Aorta (tissue), 5 donors: ENCODE results near the gene GALNTL6. TPM values are rescaled to one million over a fixed set of nuclear protein-coding genes. Genes with fewer than 3 reads are reported as not detected.

ENCODE experiments used
- ATAC-seq: fragments of 200-7000 bp; cut with Tn5 transposase; one replicate; pipeline ENCODE4 v1.9.1; 2022; ENCODE audit warnings: moderate library complexity; ENCODE audit not compliant: low FRiP score
- DNase-seq, 2 donors: peaks; one replicate each; pipeline ENCODE4 v3.0.0-alpha.2; 2020
- H3K27ac ChIP-seq, 2 donors: one replicate each; pipeline ENCODE4 v1.5.1; 2013; ENCODE audit warnings: low read length in 2 of 2, mild to moderate bottlenecking in 2 of 2, moderate library complexity in 2 of 2, control low read depth in 1 of 2, inconsistent platforms in 1 of 2, low read depth in 1 of 2
- H3K27me3 ChIP-seq, 2 donors: one replicate each; pipeline ENCODE4 v1.6.1; 2013; ENCODE audit warnings: control low read depth in 1 of 2, low read length in 1 of 2, mild to moderate bottlenecking in 1 of 2, moderate library complexity in 1 of 2; ENCODE audit not compliant: insufficient read depth in 2 of 2, control insufficient read depth in 1 of 2
- H3K36me3 ChIP-seq, 2 donors: one replicate each; pipeline ENCODE4 v1.6.1; 2013; ENCODE audit warnings: control low read depth in 1 of 2, low read length in 1 of 2, mild to moderate bottlenecking in 1 of 2; ENCODE audit not compliant: insufficient read depth in 2 of 2, control insufficient read depth in 1 of 2
- H3K4me1 ChIP-seq, 2 donors: one replicate each; pipeline ENCODE4 v1.6.1; 2013; ENCODE audit warnings: low read length in 2 of 2, control low read depth in 1 of 2, mild to moderate bottlenecking in 1 of 2, moderate library complexity in 1 of 2; ENCODE audit not compliant: insufficient read depth in 2 of 2, control insufficient read depth in 1 of 2
- H3K4me3 ChIP-seq, 2 donors: one replicate each; pipeline ENCODE4 v1.5.1; 2013; ENCODE audit warnings: low read length in 2 of 2, control low read depth in 1 of 2, mild to moderate bottlenecking in 1 of 2
- H3K9me3 ChIP-seq: one replicate; pipeline ENCODE4 v1.6.1; 2013; ENCODE audit warnings: mild to moderate bottlenecking, low read length; ENCODE audit not compliant: control insufficient read depth
- whole genome bisulfite sequencing, 2 donors: extraction: QIAGEN DNeasy Blood & Tissue Kit; methylation state at CpG; one replicate each; pipeline ENCODE4 v1.1.7; 2013; 5-methylcytosine and 5-hydroxymethylcytosine counted together
- intact Hi-C, 2 donors: fragments of 100-400 bp; cut with DNase I; formaldehyde crosslinking; loops; one replicate each; pipeline versions ENCODE4 v1.14.2 to v1.15.0; 2022
- polyA plus RNA-seq, 2 donors: library from polyadenylated mRNA; stranded (reverse); fragments of 200-250 nt; gene quantifications; one replicate each; pipeline ENCODE4 v1.2.3, GENCODE V29; 2013
- total RNA-seq, 2 donors: library from RNA; stranded (reverse); fragmentation: NEBNext Ultra II Directional; extraction: Animal tissue kit (Norgen Biotek cat#: 25700); gene quantifications; one replicate each; pipeline ENCODE4 v1.2.1, GENCODE V29; 2021
- donor health status: healthy with polysubstance abuse.
- donor health status: Bipolar disorder and iron deficiency.
- donor health status: DM: no; HTN: no; CAD: no.
- donor health status: DM: no; HTN: no; CAD: no.
- donor health status: DM: yes; HTN: yes; CAD: no.

The GALNTL6 gene
- total and polyA plus RNA-seq, 4 donors, result 0.39 to 1.6 (median 0.46) TPM; not detected in 1

DNA sequence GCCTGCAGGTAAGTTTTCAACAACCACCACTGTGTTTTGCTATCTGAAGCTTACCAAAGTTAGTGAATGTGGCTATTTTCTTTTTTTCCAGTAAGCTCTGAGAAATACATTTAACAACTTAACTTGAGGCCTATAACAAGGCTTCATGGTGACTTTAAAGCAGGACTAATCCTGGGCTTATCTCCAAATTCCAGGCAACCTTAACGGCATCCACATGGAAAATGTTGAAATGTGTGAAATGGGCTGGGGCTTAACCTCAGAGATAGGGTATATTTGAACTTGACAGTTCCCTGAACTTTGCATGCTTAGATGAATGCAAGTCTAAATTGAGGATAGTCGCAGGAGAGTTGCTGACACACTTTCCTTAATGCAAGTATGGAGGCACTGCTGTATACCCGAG, 539.2 kb downstream of the GALNTL6 start:
- no peaks in the 10 kb centered on the region for H3K27me3 ChIP-seq
- no peak overlapping the region for H3K27ac ChIP-seq
- 50 to 59% methylated on average over 3 of the region's 3 CpGs for WGBS, 2 donors
- ATAC-seq, result no peak
- H3K4me1 ChIP-seq, result no peaks in the 10 kb centered on the region
- no peak overlapping the region for H3K4me3 ChIP-seq
- no peaks in the 10 kb centered on the region for H3K36me3 ChIP-seq
- DNase-seq, result no peak
- H3K9me3 ChIP-seq, result no peaks in the 10 kb centered on the region
- intact Hi-C loops, result no loop called here

DNA sequence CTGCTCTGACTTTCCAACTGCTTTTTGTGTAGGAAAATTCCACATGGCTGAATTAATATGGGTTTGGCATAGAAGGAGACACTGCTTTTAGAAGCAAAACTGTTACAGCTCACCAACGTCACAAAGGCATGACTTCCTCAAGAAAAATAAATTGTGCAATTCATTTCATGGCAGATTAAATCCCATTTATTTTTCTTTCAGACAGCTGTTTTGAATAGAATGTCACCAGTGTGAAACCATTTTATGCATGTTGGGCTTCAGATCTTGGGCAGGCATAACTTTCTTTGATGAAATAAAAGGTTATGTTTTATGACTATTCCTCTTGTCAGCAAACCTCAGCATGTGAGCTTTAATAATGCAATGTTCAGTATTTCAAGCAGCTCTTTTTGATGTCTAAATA, 542.8 kb downstream of the GALNTL6 start:
- Histone ChIP-seq H3K27me3 (no peaks in the 10 kb centered on the region), H3K4me1 (no peaks in the 10 kb centered on the region), H3K27ac (no peak overlapping the region), H3K9me3 (no peaks in the 10 kb centered on the region), H3K4me3 (no peak overlapping the region), H3K36me3 (no peaks in the 10 kb centered on the region)
- DNase-seq, result no peak
- ATAC-seq, result no peak
- intact Hi-C loops, result no loop called here
- WGBS, 2 donors, result 0 to 4% methylated on average over 1 of the region's 1 CpG

GRCh38 chr4:172357006-172357540, 543.9 kb downstream of the GALNTL6 start:
- WGBS, 2 donors, result 80 to 84% methylated on average over 3 of the region's 3 CpGs
- ATAC-seq (no peak), DNase-seq (no peak)
- no peaks in the 10 kb centered on the region for H3K4me1 ChIP-seq
- no peaks in the 10 kb centered on the region for H3K27me3 ChIP-seq
- intact Hi-C loops, result no loop called here
- no peaks in the 10 kb centered on the region for H3K9me3 ChIP-seq
- no peaks in the 10 kb centered on the region for H3K36me3 ChIP-seq
- H3K4me3 ChIP-seq, result no peak overlapping the region
- no peak overlapping the region for H3K27ac ChIP-seq

DNA sequence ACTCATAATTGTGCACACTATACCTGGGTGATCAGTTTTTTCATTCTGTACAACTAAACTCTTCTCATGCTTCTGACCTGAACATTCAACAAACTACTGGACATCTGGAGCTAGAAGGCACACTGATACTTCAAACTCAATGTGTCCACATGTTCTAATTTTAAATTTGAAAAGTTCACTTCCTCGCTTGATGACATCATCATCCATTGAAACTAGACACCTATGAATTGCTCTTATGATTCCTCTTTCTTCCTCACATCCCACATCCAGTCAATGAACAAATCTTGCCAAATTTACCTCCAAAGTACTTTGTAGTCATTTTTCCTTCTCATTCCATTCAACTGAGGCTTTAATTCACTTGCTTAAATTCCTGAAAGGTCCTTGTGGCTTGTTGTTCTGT, 549.4 kb downstream of the GALNTL6 start:
- intact Hi-C loops, result no loop called here
- Histone ChIP-seq H3K36me3 (no peaks in the 10 kb centered on the region), H3K4me1 (no peaks in the 10 kb centered on the region), H3K4me3 (no peak overlapping the region), H3K9me3 (no peaks in the 10 kb centered on the region), H3K27me3 (no peaks in the 10 kb centered on the region), H3K27ac (no peak overlapping the region)
- ATAC-seq (no peak), DNase-seq (no peak)
- WGBS, 2 donors, result 62 to 72% methylated on average over 1 of the region's 1 CpG

DNA sequence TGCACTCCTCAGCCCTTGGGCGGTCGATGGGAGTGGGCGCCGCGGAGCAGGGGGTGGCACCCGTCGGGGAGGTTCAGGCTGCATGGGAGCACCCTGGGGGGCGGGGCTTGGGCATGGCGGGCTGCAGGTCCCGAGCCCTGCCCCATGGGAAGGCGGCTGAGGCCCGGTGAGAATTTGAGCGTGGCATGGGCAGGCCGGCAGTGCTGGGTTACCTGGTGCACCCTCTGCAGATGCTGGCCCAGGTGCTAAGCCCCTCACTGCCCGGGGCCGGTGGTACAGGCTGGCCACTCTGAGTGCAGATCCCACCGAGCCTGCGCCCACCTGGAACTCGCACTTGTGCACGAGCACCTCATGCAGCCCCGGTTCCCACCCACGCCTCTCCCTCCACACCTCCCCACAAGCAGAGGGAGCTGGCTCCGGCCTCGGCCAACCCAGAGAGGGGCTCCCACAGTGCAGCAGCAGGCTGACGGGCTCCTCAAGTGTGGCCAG, 556.3 kb downstream of the GALNTL6 start:
- Histone ChIP-seq H3K27me3 (no peaks in the 10 kb centered on the region), H3K36me3 (no peaks in the 10 kb centered on the region), H3K9me3 (peaks cover 2% of the 10 kb centered on the region), H3K27ac (no peak overlapping the region), H3K4me1 (no peaks in the 10 kb centered on the region), H3K4me3 (no peak overlapping the region)
- DNase-seq (peak in 1 of 2 donors; percentile 70), ATAC-seq (peak; percentile 54)
- WGBS, 2 donors, result 91 to 92% methylated on average over 25 of the region's 25 CpGs
- intact Hi-C loops, result no loop called here

- DNase-seq (peak in 1 of 2 donors; percentile 67), ATAC-seq (peak; percentile 36)
- intact Hi-C loops, result no loop called here
- H3K4me1 ChIP-seq, result no peaks in the 10 kb centered on the region
- no peaks in the 10 kb centered on the region for H3K36me3 ChIP-seq
- no peak overlapping the region for H3K27ac ChIP-seq
- no peaks in the 10 kb centered on the region for H3K27me3 ChIP-seq
- H3K4me3 ChIP-seq, result no peak overlapping the region
- H3K9me3 ChIP-seq, result peaks cover 2% of the 10 kb centered on the region
- 95 to 99% methylated on average over 26 to 27 of the region's 27 CpGs for WGBS, 2 donors
Observed at GRCh38 chr4:172377486-172378140, 564.4 kb downstream of the GALNTL6 start.

GRCh38 chr4:172379834-172380233, 566.6 kb downstream of the GALNTL6 start:
- Histone ChIP-seq H3K4me3 (no peak overlapping the region), H3K9me3 (peaks cover 2% of the 10 kb centered on the region), H3K4me1 (no peaks in the 10 kb centered on the region), H3K27me3 (no peaks in the 10 kb centered on the region), H3K36me3 (no peaks in the 10 kb centered on the region), H3K27ac (no peak overlapping the region)
- intact Hi-C loops, result no loop called here
- ATAC-seq (no peak), DNase-seq (no peak)
- 45 to 49% methylated on average over 5 of the region's 5 CpGs for WGBS, 2 donors

DNA sequence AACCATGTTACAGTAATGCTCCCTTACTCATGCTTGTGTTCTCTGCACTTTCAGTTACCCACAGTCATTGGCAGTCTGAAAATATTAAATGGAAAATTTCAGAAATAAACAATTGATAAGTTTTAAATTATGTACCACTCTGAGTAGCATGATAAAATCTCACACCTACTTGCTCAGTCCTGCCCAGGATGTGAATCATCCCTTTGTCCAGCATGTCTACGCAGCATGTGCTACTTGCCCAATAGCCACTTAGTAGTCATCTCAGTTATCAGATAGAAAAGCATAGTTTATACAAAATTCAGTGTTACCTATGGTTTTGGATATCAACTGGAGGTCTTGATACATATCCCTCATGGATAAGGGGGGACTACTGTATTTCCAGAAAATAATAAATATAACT, 577.1 kb downstream of the GALNTL6 start:
- Histone ChIP-seq H3K36me3 (no peaks in the 10 kb centered on the region), H3K9me3 (no peaks in the 10 kb centered on the region), H3K27ac (no peak overlapping the region), H3K4me1 (no peaks in the 10 kb centered on the region), H3K4me3 (no peak overlapping the region), H3K27me3 (no peaks in the 10 kb centered on the region)
- intact Hi-C loops, result no loop called here
- no peak for ATAC-seq
- DNase-seq, result no peak
- WGBS, 2 donors, result 88 to 91% methylated on average over 1 of the region's 1 CpG

DNA sequence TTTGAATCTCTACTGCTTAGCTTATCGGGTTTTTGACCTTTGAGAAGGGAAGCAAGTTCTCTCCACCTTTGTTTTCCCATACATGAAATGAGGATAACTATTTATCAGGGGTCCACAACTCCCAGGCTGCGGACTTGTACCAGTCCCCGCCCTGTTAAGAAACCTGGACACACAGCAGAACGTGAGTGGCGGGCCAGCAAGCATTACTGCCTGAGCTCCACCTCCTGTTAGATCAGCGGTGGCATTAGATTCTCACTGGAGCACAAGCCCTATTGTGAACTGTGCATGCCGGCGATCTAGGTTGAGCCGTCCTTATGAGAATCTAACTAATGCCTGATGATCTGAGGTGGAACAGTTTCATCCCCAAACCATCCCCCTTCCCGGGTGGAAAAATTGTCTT, 579.5 kb downstream of the GALNTL6 start:
- 85 to 88% methylated on average over 10 of the region's 10 CpGs for WGBS, 2 donors
- DNase-seq (no peak), ATAC-seq (no peak)
- intact Hi-C loops, result no loop called here
- no peak overlapping the region for H3K27ac ChIP-seq
- H3K4me1 ChIP-seq, result no peaks in the 10 kb centered on the region
- no peaks in the 10 kb centered on the region for H3K9me3 ChIP-seq
- H3K27me3 ChIP-seq, result no peaks in the 10 kb centered on the region
- H3K36me3 ChIP-seq, result no peaks in the 10 kb centered on the region
- no peak overlapping the region for H3K4me3 ChIP-seq
